ENCODE data around the gene CMTM5.
"Not testable (repeated sequence)": the region's sequence is repeated elsewhere in the genome, so short reads cannot be mapped to it uniquely, and the experiment has no call there.

CMTM5 gene

GRCh38 chr14:23415821-23416778, 39.3 kb downstream of the CMTM5 start:
- Histone ChIP-seq H3K4me3 (no peak overlapping the region), H3K27ac (no peak overlapping the region)
- DNase-seq (ENCODE audit: low spot score) = no peak
- TF ChIP-seq CTCF (IDR thresholded peaks at IDR 0.05) = no peak

- no peak overlapping the region for H3K27ac ChIP-seq
- no peak overlapping the region for H3K4me3 ChIP-seq
- no peak for TF ChIP-seq CTCF (IDR thresholded peaks at IDR 0.05)
- DNase-seq (ENCODE audit: low spot score) = no peak
Measured at GRCh38 chr14:23416801-23417200, 40.0 kb downstream of the CMTM5 start.

- H3K27ac ChIP-seq; DNase-seq (ENCODE audit: low spot score); H3K4me3 ChIP-seq: not testable (repeated sequence)
Measured at GRCh38 chr14:23417269-23417668, 40.4 kb downstream of the CMTM5 start.

GRCh38 chr14:23418021-23418420, 41.2 kb downstream of the CMTM5 start:
- Histone ChIP-seq H3K4me3 (no peak overlapping the region), H3K27ac (no peak overlapping the region)
- no peak for DNase-seq (ENCODE audit: low spot score)
- TF ChIP-seq CTCF (IDR thresholded peaks at IDR 0.05) = no peak

- DNase-seq (ENCODE audit: low spot score); H3K4me3 ChIP-seq: not testable (repeated sequence)
Measured at GRCh38 chr14:23419646-23420045, 42.8 kb downstream of the CMTM5 start.

GRCh38 chr14:23421594-23421993, 44.7 kb downstream of the CMTM5 start:
- no peak for TF ChIP-seq CTCF (IDR thresholded peaks at IDR 0.05)
- Histone ChIP-seq H3K27ac (no peak overlapping the region), H3K4me3 (no peak overlapping the region)

More at GRCh38 chr14:23419646-23420045, 42.8 kb downstream of the CMTM5 start:
- H3K27ac ChIP-seq = not testable (repeated sequence)

GRCh38 chr14:23423657-23424056, 46.8 kb downstream of the CMTM5 start:
- TF ChIP-seq CTCF (IDR thresholded peaks at IDR 0.05) = no peak
- Histone ChIP-seq H3K27ac (no peak overlapping the region), H3K4me3 (no peak overlapping the region)
- no peak for DNase-seq (ENCODE audit: low spot score)

More at GRCh38 chr14:23421594-23421993, 44.7 kb downstream of the CMTM5 start:
- no peak for DNase-seq (ENCODE audit: low spot score)

GRCh38 chr14:23425169-23425568, 48.3 kb downstream of the CMTM5 start:
- H3K4me3 ChIP-seq = no peak overlapping the region
- no peak for DNase-seq (ENCODE audit: low spot score)
- TF ChIP-seq CTCF (IDR thresholded peaks at IDR 0.05) = no peak
- no peak overlapping the region for H3K27ac ChIP-seq

- not testable (repeated sequence) for H3K4me3 ChIP-seq; DNase-seq (ENCODE audit: low spot score); H3K27ac ChIP-seq
Measured at GRCh38 chr14:23425798-23426197, 49.0 kb downstream of the CMTM5 start.

Measured in coronary artery (tissue), 2 donors.